Stomach (tissue), 4 donors: Measurements from ENCODE around the gene PMEPA1.

Source experiments
- EP300 ChIP-seq: sonication (generic); formaldehyde crosslinking; IDR thresholded peaks from one replicate; pipeline ENCODE4 v1.6.1; 2017; ENCODE audit warnings: antibody characterized with exemption
- POLR2A ChIP-seq, 4 donors: fragments of 450-650 bp; IDR thresholded peaks; one replicate each; pipeline ENCODE4 v1.6.1; 2016; ENCODE audit warnings: antibody characterized with exemption in 4 of 4, control low read depth in 2 of 4, mild to moderate bottlenecking in 1 of 4, moderate library complexity in 1 of 4
- POLR2AphosphoS5 ChIP-seq, 3 donors: sonication (generic); formaldehyde crosslinking; IDR thresholded peaks; one replicate each; pipeline ENCODE4 v1.6.1; 2016; ENCODE audit warnings: antibody characterized with exemption in 3 of 3
- TF ChIP-seq, protein P1 (sequence below), 7 experiments: fragments of 450-650 bp in 4 of 7; fragments of 200-600 bp in 3 of 7; sonication (generic) in 3 of 7; IDR thresholded peaks; one replicate each; pipeline ENCODE4 v1.5.1; 2016 to 2019; ENCODE audit warnings: antibody characterized with exemption in 7 of 7, control low read depth in 2 of 7, mild to moderate bottlenecking in 1 of 7

DNA sequence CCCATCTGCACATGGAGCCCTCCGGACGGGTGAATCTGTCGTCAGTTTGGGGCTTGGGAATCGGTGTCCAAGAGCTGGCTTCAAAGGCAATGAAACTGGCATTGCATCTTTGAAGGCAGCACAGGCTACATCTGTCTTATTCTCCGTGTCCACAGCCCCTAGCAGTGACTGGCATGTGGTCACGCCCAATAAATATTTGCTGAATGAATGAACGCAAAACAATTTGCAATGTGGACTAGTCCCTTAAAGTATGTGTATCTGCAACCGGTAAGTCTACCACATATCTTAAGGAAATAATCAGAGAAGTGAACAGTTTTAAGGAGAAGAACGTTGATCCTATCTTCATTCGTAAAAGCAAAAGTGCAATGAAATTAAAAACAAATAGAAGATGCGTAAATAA, 8.0 kb upstream of the PMEPA1 start:
- TF ChIP-seq, protein P1, sequence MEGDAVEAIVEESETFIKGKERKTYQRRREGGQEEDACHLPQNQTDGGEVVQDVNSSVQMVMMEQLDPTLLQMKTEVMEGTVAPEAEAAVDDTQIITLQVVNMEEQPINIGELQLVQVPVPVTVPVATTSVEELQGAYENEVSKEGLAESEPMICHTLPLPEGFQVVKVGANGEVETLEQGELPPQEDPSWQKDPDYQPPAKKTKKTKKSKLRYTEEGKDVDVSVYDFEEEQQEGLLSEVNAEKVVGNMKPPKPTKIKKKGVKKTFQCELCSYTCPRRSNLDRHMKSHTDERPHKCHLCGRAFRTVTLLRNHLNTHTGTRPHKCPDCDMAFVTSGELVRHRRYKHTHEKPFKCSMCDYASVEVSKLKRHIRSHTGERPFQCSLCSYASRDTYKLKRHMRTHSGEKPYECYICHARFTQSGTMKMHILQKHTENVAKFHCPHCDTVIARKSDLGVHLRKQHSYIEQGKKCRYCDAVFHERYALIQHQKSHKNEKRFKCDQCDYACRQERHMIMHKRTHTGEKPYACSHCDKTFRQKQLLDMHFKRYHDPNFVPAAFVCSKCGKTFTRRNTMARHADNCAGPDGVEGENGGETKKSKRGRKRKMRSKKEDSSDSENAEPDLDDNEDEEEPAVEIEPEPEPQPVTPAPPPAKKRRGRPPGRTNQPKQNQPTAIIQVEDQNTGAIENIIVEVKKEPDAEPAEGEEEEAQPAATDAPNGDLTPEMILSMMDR (IDR thresholded peaks at IDR 0.05): no peak
- TF ChIP-seq POLR2AphosphoS5 (IDR thresholded peaks at IDR 0.05): peak in 1 of 3 donors; percentile 18
- no peak for TF ChIP-seq EP300
- TF ChIP-seq POLR2A (IDR thresholded peaks at IDR 0.05): no peak
